H1 (cell line): ENCODE results near the gene FRY. TPM values are rescaled to one million over a fixed set of nuclear protein-coding genes. Genes with fewer than 3 reads are reported as not detected.

ENCODE experiments used
- CTCF ChIA-PET: fragments of 300-600 bp; sonication (Branson Sonifier 250); formaldehyde crosslinking; loops from one replicate; lab custom pipeline; 2021; ENCODE audit not compliant: partially characterized antibody; lab: Charles Lee
- POLR2A ChIA-PET: fragments of 300-600 bp; sonication (Branson Sonifier 250); formaldehyde crosslinking; loops from one replicate; lab custom pipeline; 2021; ENCODE audit warnings: inconsistent platforms; ENCODE audit not compliant: partially characterized antibody; lab: Charles Lee
- DNase-seq, 2 experiments: peaks; one replicate each; pipeline versions ENCODE4 v3.0.0 to v3.0.0-alpha.2; 2010 to 2022; ENCODE audit warnings: low spot score in 2 of 2, low read depth in 1 of 2, mixed read lengths in 1 of 2
- FAIRE-seq: peaks from 2 replicates; lab custom pipeline; 2011; peaks lifted over from hg19 to GRCh38; lab: Jason Lieb, UNC
- H2AFZ ChIP-seq: 2 replicates; pipeline ENCODE4 v1.8.1; 2012; ENCODE audit warnings: low read length, inconsistent platforms
- H2AK5ac ChIP-seq: 2 replicates; pipeline ENCODE4 v1.6.1; 2013; ENCODE audit warnings: low read depth, low read length
- H2BK120ac ChIP-seq: replicated peaks from 2 replicates; pipeline ENCODE3; 2013; ENCODE audit warnings: low read depth, low read length, inconsistent platforms
- H2BK12ac ChIP-seq: 2 replicates; pipeline ENCODE4 v1.6.1; 2013; ENCODE audit warnings: low read depth, low read length
- H2BK15ac ChIP-seq: 2 replicates; pipeline ENCODE4 v1.6.1; 2013; ENCODE audit warnings: low read length
- H2BK20ac ChIP-seq: 2 replicates; pipeline ENCODE4 v1.6.1; 2013; ENCODE audit warnings: low read length
- H2BK5ac ChIP-seq: 2 replicates; pipeline ENCODE4 v1.6.1; 2013; ENCODE audit warnings: low read depth, low read length
- H3K14ac ChIP-seq: 2 replicates; pipeline ENCODE4 v1.6.1; 2013; ENCODE audit warnings: inconsistent platforms; ENCODE audit not compliant: insufficient read length
- H3K18ac ChIP-seq: 2 replicates; pipeline ENCODE4 v1.6.1; 2013; ENCODE audit warnings: low read length; ENCODE audit errors: extremely low read depth
- H3K23ac ChIP-seq: 2 replicates; pipeline ENCODE4 v1.6.1; 2013; ENCODE audit warnings: inconsistent platforms; ENCODE audit not compliant: insufficient read length
- H3K23me2 ChIP-seq: 2 replicates; pipeline ENCODE4 v1.6.1; 2013; ENCODE audit warnings: low read depth, low read length
- H3K27ac ChIP-seq: 2 replicates; pipeline ENCODE4 v1.6.1; 2011; ENCODE audit warnings: low read depth, low read length, inconsistent platforms
- H3K27me3 ChIP-seq, 4 experiments: replicated peaks in 1 of 4; 1 replicate in 1 of 4; 2 replicates in 3 of 4; pipeline versions ENCODE4 v1.6.1 to v1.8.1; 2011 to 2013; ENCODE audit warnings: low read length in 3 of 4, mild to moderate bottlenecking in 3 of 4, inconsistent platforms in 2 of 4, mixed read lengths in 2 of 4, moderate library complexity in 1 of 4; ENCODE audit not compliant: control insufficient read depth in 3 of 4, insufficient read depth in 3 of 4; ENCODE audit errors: extremely low read depth in 1 of 4
- H3K36me3 ChIP-seq, 4 experiments: 2 replicates each; pipeline versions ENCODE4 v1.6.1 to v1.8.1; 2011 to 2013; ENCODE audit warnings: mild to moderate bottlenecking in 4 of 4, low read length in 3 of 4, moderate library complexity in 2 of 4, control low read depth in 1 of 4, inconsistent platforms in 1 of 4; ENCODE audit not compliant: insufficient read depth in 4 of 4, control insufficient read depth in 2 of 4
- H3K4ac ChIP-seq: replicated peaks from 2 replicates; pipeline ENCODE3; 2013; ENCODE audit warnings: low read length, low read depth, mixed read lengths, inconsistent platforms; ENCODE audit not compliant: insufficient read length
- H3K4me1 ChIP-seq, 4 experiments: replicated peaks in 1 of 4; 1 replicate in 1 of 4; 2 replicates in 3 of 4; pipeline versions ENCODE4 v1.6.1 to v1.8.1; 2011 to 2013; ENCODE audit warnings: low read length in 3 of 4, inconsistent platforms in 2 of 4, mixed read lengths in 1 of 4; ENCODE audit not compliant: insufficient read depth in 4 of 4, control insufficient read depth in 3 of 4
- H3K4me2 ChIP-seq, 2 experiments: 2 replicates each; pipeline versions ENCODE4 v1.6.1 to v1.8.1; 2011 to 2013; ENCODE audit warnings: low read depth in 2 of 2, low read length in 2 of 2, control low read depth in 1 of 2, inconsistent platforms in 1 of 2, mild to moderate bottlenecking in 1 of 2; ENCODE audit not compliant: insufficient read depth in 1 of 2
- H3K4me3 ChIP-seq, 4 experiments: fragments of 200-600, 300-600 bp in 1 of 4; sonication (generic), shearing (Covaris generic), sonication (Bioruptor Twin) in 1 of 4; 2 replicates each; pipeline versions ENCODE4 v1.5.1 to v1.8.1; 2011 to 2016; ENCODE audit warnings: low read length in 4 of 4, low read depth in 3 of 4, control low read depth in 2 of 4, inconsistent platforms in 2 of 4, mild to moderate bottlenecking in 2 of 4, mixed read lengths in 1 of 4, moderate library complexity in 1 of 4; ENCODE audit not compliant: insufficient read depth in 2 of 4; ENCODE audit errors: extremely low read depth in 1 of 4
- H3K56ac ChIP-seq: replicated peaks from 2 replicates; pipeline ENCODE3; 2013; ENCODE audit warnings: low read depth, mild to moderate bottlenecking, mixed read lengths, low read length, inconsistent platforms; ENCODE audit not compliant: insufficient read length
- H3K79me1 ChIP-seq: 2 replicates; pipeline ENCODE4 v1.6.1; 2013; ENCODE audit warnings: low read depth, low read length, control low read depth
- H3K79me2 ChIP-seq, 2 experiments: 2 replicates each; pipeline versions ENCODE4 v1.6.1 to v1.8.1; 2012 to 2013; ENCODE audit warnings: low read length in 2 of 2, mild to moderate bottlenecking in 2 of 2, inconsistent platforms in 1 of 2; ENCODE audit not compliant: insufficient read depth in 2 of 2, control insufficient read depth in 1 of 2
- H3K9ac ChIP-seq, 4 experiments: replicated peaks in 1 of 4; 1 replicate in 1 of 4; 2 replicates in 3 of 4; pipeline versions ENCODE4 v1.6.1 to v1.8.1; 2011 to 2013; ENCODE audit warnings: low read depth in 3 of 4, low read length in 3 of 4, control low read depth in 2 of 4, mild to moderate bottlenecking in 2 of 4, moderate library complexity in 2 of 4, inconsistent platforms in 1 of 4; ENCODE audit errors: extremely low read depth in 1 of 4
- H3K9me3 ChIP-seq, 2 experiments: 2 replicates each; pipeline versions ENCODE4 v1.6.1 to v1.8.1; 2012 to 2013; ENCODE audit warnings: mild to moderate bottlenecking in 2 of 2, moderate library complexity in 2 of 2, control low read depth in 1 of 2, inconsistent platforms in 1 of 2, low read depth in 1 of 2, low read length in 1 of 2, mixed read lengths in 1 of 2; ENCODE audit not compliant: insufficient read depth in 2 of 2
- H4K20me1 ChIP-seq, 2 experiments: replicated peaks in 1 of 2; 2 replicates each; pipeline versions ENCODE3 to v1.8.1; 2011 to 2013; ENCODE audit warnings: inconsistent platforms in 2 of 2, low read length in 2 of 2, mild to moderate bottlenecking in 1 of 2; ENCODE audit not compliant: insufficient read depth in 2 of 2, control insufficient read depth in 1 of 2
- H4K5ac ChIP-seq: 2 replicates; pipeline ENCODE4 v1.6.1; 2013; ENCODE audit warnings: low read length, low read depth, mixed read lengths, inconsistent platforms; ENCODE audit not compliant: insufficient read length
- H4K8ac ChIP-seq: 2 replicates; pipeline ENCODE4 v1.8.0; 2013; ENCODE audit warnings: mild to moderate bottlenecking, moderate library complexity, low read length, inconsistent platforms; ENCODE audit not compliant: insufficient read depth; ENCODE audit errors: extremely low read depth
- H4K91ac ChIP-seq: replicated peaks from 2 replicates; pipeline ENCODE3; 2013; ENCODE audit warnings: low read length, mixed read lengths, inconsistent platforms; ENCODE audit not compliant: insufficient read length
- BACH1 ChIP-seq: IDR thresholded peaks from 2 replicates; pipeline ENCODE4 v1.6.1; 2012; ENCODE audit warnings: low read length, improper control_type of control experiment
- CTBP2 ChIP-seq: IDR thresholded peaks from 2 replicates; pipeline ENCODE4 v1.7.0; 2011; ENCODE audit warnings: borderline replicate concordance, mild to moderate bottlenecking, moderate library complexity, mixed read lengths, low read length; ENCODE audit not compliant: insufficient read depth, insufficient read length
- POLR2A ChIP-seq, 2 experiments: IDR thresholded peaks; 1 replicate in 1 of 2; 2 replicates in 1 of 2; pipeline ENCODE4 v1.6.1; 2011; ENCODE audit warnings: low read depth in 2 of 2, low read length in 2 of 2, mild to moderate bottlenecking in 2 of 2; ENCODE audit errors: control extremely low read depth in 1 of 2
- WGBS, 2 experiments: shearing (Covaris generic) in 1 of 2; methylation state at CpG; one replicate each; pipeline versions ENCODE4 v1.1.6 to v1.1.7; 2013 to 2015; ENCODE audit warnings: low lambda C conversion rate in 2 of 2, mixed read lengths in 2 of 2, inconsistent platforms in 1 of 2, low coverage in 1 of 2, missing lambda C conversion rate in 1 of 2; ENCODE audit not compliant: insufficient replicate concordance in 2 of 2, insufficient coverage in 1 of 2, insufficient read length in 1 of 2; ENCODE audit errors: extremely low coverage in 1 of 2, missing lambda C conversion rate in 1 of 2; 5-methylcytosine and 5-hydroxymethylcytosine counted together
- polyA plus RNA-seq, 7 experiments: library from polyadenylated mRNA; depleted of rRNA in 3 of 7; stranded (reverse) in 5 of 7; unstranded in 2 of 7; fragments of >200 nt in 5 of 7; fragments of 200-250 nt in 2 of 7; gene quantifications; 1 replicate in 5 of 7; 2 replicates in 1 of 7; 4 replicates in 1 of 7; pipeline versions ENCODE4 v1.2.1 to v1.2.3, GENCODE V29; 2011 to 2013; ENCODE audit warnings: missing spikeins in 2 of 7, mixed read lengths in 2 of 7
- total RNA-seq: library from RNA; stranded (reverse); fragmentation: NEBNext Ultra II Directional; extraction: Animal tissue kit (Norgen Biotek cat#: 25700); gene quantifications from 2 replicates; pipeline ENCODE4 v1.2.1, GENCODE V29; 2021
- TF ChIP-seq, protein P1 (sequence below): IDR thresholded peaks from 2 replicates; pipeline ENCODE4 v1.6.1; 2012; ENCODE audit warnings: low read length, inconsistent platforms

The FRY gene
- total and polyA plus RNA-seq, 2 of the 8 experiments (the other 6 are each of a cell fraction or from before 2014, with no cell fraction given) = 4.3 to 9.2 TPM

DNA sequence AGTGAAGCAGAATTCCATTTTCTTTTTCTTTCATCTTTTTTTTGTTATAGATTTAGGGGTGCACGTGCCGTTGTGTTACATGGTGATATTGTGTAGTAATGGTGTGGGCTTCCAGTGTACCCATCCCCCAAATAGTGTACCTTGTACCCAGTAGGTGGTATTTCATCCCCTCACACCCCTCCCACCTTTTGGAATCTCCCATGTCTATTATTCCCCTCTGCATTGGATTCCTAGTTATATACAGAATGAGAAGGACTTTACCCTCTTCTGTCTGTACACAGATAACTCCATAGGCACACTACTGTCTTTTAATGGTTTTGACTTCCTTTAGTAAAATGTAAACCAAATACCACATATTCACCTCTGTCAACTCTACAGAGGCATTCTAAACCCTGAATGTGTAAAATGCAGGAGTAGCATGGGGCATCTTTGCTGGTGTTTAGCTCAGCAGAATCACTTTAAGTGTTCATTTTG is 28.0 kb downstream of the FRY start:
- FAIRE-seq (peak; percentile 39), DNase-seq (no peak)
- H3K56ac ChIP-seq = no peak overlapping the region
- H3K4me3 ChIP-seq = no peak overlapping the region
- H3K23me2 ChIP-seq = peaks cover 2% of the 10 kb centered on the region; the same call in 1 of the 2 replicates
- H4K20me1 ChIP-seq = no peaks in the 10 kb centered on the region
- H4K8ac ChIP-seq = no peak overlapping the region
- no peaks in the 10 kb centered on the region for H3K79me1 ChIP-seq
- H3K23ac ChIP-seq = no peak overlapping the region
- no peak overlapping the region for H4K91ac ChIP-seq
- no peak overlapping the region for H3K18ac ChIP-seq
- no peak overlapping the region for H2BK120ac ChIP-seq
- ChIA-PET POLR2A (no interaction called here), CTCF (interaction anchor here (1.0 kb wide), 1 partner anchor 355 kb away, joined by 3 read pairs; no protein-coding TSS in a partner anchor)
- no peak overlapping the region for H2BK12ac ChIP-seq
- H3K4ac ChIP-seq = no peak overlapping the region
- H3K4me1 ChIP-seq = peaks cover 0 to 13% (median 2%) of the 10 kb centered on the region in 4 experiments; a peak in 3 of 7 replicates
- H3K4me2 ChIP-seq = no peak overlapping the region
- 93% methylated on average over 2 of the region's 2 CpGs; no CpG with 5 or more reads in 1 of the 2 experiments for WGBS, 2 experiments
- no peak overlapping the region for H4K5ac ChIP-seq
- H2BK5ac ChIP-seq = no peak overlapping the region
- no peak overlapping the region for H3K9ac ChIP-seq
- H2BK15ac ChIP-seq = no peak overlapping the region
- no peak overlapping the region for H3K14ac ChIP-seq
- H3K9me3 ChIP-seq = no peaks in the 10 kb centered on the region
- no peak overlapping the region for H2BK20ac ChIP-seq
- no peaks in the 10 kb centered on the region for H3K79me2 ChIP-seq
- no peak overlapping the region for H3K27ac ChIP-seq
- no peaks in the 10 kb centered on the region for H3K27me3 ChIP-seq
- H2AK5ac ChIP-seq = no peak overlapping the region
- TF ChIP-seq POLR2A (IDR thresholded peaks at IDR 0.05; ENCODE audit: control extremely low read depth in 1 of 2, low read depth in 2 of 2, low read length in 2 of 2) = no peak
- TF ChIP-seq, protein P1, sequence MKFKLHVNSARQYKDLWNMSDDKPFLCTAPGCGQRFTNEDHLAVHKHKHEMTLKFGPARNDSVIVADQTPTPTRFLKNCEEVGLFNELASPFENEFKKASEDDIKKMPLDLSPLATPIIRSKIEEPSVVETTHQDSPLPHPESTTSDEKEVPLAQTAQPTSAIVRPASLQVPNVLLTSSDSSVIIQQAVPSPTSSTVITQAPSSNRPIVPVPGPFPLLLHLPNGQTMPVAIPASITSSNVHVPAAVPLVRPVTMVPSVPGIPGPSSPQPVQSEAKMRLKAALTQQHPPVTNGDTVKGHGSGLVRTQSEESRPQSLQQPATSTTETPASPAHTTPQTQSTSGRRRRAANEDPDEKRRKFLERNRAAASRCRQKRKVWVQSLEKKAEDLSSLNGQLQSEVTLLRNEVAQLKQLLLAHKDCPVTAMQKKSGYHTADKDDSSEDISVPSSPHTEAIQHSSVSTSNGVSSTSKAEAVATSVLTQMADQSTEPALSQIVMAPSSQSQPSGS = no peak
- TF ChIP-seq BACH1 = no peak
- TF ChIP-seq CTBP2 = no peak
- no peaks in the 10 kb centered on the region for H3K36me3 ChIP-seq
- H2AFZ ChIP-seq = no peak overlapping the region
